HG03108 (cell line): Measurements from ENCODE around the gene PLEKHA7.

Source experiments
- ATAC-seq: cut with Tn5 transposase; IDR thresholded peaks from one replicate; pipeline ENCODE4 v1.9.1; 2021; ENCODE audit warnings: moderate library complexity; ENCODE audit not compliant: unreplicated experiment

Gene PLEKHA7

DNA sequence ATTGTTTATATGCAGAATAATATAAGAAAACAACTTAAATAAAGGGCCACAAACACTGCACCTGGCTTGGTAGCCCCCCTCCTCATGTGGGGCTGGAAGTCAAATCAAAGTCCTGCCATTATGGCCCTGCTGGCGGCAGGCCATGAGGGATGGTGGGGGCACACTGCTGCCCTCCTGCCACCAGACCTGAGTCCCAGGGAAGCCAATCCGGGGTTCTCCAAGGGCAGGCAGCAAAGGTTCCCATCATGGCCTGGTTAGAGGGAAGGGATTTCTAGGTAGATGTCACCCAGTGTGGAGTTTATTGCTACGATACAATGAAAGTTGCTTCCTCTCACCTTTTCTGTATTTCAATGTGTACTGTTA, 236.6 kb downstream of the PLEKHA7 start:
- ATAC-seq, result no peak

DNA sequence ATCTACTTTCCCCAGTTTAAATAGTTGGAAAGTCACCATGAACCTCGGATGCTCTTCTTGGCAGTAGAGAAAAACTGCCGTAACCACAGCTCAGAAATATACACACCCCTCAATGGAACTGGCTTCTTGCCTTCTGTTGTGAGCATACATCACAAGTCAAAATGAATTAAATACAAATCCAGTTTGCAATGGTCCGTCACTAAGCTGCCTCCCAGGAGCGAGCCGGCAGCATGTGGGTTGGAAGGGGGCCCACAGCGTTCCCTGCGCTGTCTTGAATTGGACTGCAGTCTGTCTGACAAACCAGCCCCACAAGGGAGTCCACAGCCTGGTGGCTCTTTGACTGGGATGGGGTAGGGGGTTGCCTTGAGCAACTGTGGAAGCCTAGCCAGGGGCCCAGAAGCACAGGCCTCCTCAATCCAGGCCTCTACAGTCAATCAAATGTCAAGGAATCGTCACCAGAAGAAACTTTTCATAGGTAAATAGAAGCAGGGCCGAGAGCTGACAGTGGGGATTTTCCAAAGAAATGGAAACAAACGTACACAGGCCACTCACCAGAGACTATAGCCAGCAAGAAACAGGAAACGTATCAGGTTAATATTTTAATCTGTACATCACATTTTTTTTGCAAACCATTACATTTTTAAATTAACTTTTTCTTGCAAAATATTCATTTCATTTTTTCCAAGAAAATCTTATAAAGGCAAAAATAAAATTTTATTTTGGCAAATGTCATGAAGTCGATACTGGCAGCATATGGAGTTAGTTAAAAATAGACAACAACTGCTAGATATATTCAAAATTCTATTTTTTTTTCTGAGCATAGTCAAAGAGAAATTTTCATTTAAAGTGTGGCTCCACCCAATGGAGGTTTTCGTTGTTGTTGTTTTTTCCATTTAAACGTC, 237.3 kb downstream of the PLEKHA7 start:
- ATAC-seq, result no peak

DNA sequence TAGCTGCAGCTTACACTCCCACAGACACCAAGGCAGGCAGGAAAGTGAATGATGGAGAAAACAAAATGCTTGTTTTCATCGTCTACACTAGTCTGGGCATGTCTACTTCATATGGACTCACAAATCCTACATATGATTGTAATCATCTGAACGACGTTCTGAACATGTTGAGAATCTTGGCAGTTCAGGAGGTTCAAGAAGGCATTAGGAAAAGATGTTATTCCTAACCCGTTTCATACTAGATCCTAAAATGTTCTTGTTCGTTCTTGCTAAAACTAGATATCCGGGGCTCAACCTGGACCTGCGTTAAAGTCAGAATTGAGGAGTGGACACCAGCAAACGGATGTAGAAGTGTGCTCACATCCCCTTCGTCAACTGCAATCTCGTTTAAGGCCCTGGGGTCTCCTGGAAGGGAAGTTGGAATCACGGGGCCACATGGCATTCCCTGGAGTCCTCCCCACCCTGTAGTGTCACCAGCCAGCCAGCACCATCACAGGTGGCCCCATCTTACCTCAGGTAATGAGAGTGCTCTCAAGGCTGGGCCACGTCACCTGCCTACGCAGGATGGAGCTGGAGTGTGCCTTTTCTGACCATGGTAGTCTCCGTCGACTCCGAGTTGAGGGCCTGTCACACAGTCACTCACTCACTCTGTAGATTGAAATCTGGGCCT, 238.5 kb downstream of the PLEKHA7 start:
- ATAC-seq, result no peak

DNA sequence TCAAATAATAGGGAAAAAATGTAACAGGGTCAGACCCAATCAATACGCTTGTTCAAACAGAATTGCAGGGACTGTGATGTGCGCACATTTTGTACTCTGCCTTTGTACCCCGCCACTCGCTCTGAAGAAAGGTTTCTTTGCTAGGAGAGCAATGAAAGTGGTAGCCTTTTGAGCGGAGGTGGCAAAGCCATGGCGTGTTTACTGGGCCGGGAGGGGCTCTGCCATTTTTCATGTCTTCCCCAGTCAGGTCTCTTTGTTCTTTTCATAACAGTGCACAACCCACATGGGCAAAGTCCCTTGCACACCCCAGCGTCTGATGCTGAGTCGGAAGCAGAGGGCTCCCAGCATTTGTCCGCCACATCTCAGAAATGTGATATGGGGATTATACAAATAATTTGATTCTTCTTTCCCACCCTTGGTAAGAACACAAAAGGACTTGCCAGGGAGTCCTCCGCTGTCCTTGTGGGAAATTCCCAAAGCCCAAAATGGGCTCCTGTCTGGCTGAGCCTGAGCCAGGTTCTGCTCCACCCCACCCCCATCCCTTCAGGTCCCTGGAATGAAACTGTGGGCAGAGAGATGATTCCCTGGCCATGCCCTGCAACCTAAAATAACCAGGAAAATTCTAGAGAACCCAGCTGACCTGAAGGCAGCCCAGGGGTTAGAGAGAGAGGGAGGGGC, 239.1 kb downstream of the PLEKHA7 start:
- ATAC-seq, result no peak

DNA sequence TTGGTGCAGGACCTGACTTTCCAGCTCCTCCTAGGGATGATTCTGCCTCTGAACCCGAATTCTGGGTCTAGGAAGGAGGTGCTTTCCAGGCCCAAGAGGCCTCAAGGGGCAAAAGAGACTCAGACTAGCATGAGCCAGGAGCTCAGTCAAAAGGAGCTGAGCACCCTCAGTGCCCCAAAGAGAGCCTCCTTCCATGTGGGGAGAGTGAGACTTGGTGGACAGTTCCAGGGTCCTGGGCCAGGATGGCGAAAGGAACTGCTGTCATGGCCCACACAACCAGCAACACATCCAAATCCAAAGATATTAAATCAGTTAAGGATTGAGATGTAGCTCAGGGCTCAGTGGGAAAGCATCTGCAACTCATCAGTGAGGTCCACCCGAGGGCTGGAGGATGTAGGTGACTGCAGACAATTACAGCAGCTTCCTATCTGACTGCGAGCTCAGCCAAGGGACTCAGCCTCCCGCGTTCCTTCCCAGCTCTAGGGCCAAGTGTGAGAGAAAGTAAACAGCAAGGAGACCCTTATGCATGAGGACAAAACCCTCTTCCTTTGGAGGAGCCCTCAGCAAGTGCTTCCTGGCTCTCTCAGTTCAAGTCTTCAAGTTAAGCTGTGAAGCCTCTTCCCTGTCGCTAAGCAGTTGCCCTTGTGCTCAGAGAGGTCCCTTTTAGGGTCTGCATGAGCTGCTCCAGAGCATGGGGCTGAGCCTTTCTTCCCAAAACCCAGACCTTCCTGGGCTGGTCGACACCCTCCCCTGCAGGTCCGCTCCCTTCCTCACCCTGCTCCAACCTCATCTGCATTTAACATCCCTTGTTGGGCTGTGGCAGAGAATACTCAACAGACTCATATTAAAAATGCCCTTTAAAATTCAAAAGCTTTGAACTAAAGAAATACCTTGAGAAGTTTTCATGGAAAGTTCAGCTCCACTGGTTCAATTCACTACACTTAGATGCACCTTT, 240.0 kb downstream of the PLEKHA7 start:
- no peak for ATAC-seq

- no peak for ATAC-seq
Measured at GRCh38 chr11:16772141-16772512, 242.1 kb downstream of the PLEKHA7 start.

- ATAC-seq, result no peak
Measured at GRCh38 chr11:16771350-16772140, 242.7 kb downstream of the PLEKHA7 start.

- no peak for ATAC-seq
Measured at GRCh38 chr11:16770016-16770415, 244.2 kb downstream of the PLEKHA7 start.

GRCh38 chr11:16769386-16769785, 244.8 kb downstream of the PLEKHA7 start:
- no peak for ATAC-seq

DNA sequence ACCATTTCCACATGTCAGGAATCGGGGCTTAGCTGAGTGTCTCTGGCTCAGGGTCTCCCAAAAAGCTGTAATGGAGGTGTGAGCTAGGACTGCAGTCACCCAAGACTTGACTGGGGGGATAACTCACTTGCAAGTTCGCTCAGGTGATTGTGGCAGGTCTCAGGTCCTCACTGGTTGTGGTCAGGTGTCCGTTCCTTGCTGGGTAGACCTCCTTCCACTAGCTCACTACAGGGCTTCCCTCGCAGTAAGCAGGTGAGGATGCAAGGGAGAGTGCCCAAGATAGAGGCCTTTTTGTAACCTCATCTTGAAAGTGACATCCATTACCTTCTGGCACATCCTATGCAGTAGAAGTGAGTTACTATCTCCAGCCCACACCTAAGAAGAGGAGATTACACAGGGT, 246.3 kb downstream of the PLEKHA7 start:
- ATAC-seq, result no peak

DNA sequence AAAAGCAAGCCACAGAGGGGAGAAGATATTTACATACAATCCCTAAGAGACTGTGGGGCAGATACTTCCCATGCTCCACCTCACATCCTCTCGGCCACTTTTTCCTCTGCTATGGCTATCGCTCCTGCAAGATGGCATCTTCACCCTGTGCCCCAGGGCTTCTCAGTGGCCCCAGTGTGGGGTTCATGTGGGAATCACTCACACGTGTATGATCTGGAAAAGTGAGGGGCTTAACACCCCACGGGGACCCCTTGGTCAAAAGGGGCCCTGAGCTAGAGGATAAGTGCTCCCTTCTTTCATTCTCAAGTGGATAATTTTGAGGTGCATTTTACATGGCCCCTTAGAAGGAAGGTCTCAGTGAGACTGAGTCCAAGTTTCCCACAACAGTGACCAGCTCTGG, 247.1 kb downstream of the PLEKHA7 start:
- no peak for ATAC-seq

DNA sequence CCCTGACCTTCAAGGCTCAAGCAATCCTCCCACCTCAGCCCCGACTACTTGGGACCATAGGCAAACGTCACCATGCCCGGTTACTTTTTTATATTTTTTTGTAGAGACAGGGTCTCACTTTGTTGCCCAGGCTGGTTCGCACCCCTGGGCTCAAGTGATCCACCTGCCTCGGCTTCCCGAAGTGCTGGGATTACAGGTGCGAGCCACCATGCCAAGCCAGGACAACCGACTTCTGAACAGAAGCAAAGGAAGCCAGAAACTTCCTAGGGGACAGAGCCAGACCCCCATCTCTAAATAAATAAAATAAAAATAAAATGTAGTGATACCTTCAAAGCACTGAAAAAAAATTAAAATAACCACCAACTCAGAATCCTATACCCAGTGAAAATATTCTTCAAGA, 249.3 kb downstream of the PLEKHA7 start:
- ATAC-seq, result no peak

DNA sequence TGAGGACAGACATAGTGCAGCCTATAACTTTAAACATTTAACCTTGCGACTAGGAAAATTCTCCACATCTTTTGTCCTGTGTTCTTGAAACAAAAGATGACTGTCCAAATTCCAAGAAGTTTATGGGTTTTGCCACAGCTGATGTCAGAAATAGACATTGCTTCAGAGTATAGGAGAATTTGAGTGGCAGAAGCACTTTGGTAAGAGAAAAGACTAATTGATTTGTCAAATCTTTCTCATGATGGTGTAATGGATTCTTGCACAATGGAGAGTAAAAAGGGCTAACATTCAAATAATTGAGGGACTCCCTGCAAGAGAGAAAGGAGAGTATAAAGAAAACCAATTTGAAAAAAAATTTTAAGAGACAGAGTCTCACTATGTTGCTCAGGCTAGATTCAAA, 250.5 kb downstream of the PLEKHA7 start:
- ATAC-seq, result no peak

DNA sequence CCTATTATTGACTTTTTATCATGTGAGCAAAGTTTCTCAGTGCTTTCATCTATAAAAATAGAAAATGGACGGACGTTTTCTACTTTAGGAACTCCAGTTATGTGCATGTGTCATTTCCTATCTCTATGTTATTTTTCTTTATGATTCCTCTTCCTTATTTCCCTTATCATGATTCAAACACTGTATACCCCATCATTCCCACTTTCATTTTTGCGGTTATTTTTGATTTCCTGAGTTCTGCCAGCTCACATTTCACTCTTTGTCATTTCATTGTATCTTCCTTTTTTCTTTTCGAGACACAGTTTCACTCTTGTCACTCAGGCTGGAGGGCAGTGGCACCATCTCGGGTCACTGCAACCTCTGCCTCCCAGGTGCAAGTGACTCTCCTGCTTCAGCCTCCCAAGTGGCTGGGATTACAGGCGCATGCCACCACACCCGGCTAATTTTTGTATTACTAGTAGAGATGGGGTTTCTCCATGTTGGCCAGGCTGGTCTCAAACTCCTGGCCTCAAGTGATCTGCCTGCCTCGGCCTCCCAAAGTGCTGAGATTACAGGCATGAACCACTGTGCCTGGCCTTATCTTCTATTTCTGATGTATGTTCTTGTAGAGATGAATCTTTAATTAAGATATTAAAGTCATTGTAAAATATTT, 254.2 kb downstream of the PLEKHA7 start:
- no peak for ATAC-seq

DNA sequence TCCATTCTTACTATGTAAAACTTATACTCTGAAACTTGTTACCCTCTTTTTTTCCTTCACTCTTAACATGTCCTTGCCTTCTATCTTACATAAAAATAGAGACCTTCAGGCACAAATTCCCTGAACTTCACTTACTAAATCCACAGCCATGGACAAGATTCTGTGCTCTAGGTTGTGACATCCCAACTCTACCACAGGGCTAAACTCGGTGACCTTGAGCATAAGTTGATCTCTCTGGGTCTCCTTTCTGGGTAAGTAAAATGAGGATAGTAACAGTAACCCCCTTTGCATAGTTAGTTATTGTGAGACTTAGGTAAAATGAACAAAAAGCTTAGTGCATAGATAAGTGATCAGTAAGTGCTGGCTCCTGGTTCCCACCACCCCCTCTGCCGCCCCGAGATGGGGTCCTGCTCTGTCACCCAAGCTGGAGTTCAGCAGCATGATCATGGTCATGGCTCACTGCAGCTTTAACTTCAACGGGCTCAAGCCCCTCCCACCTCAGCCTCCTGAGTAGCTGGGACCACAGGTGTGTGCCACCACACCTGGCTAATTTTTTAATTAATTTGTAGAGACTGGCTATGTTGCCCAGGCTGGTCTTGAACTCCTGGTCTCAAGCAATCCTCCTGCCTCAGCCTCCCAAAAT, 255.7 kb downstream of the PLEKHA7 start:
- ATAC-seq, result no peak

- no peak for ATAC-seq
Measured at GRCh38 chr11:16750417-16750816, 263.8 kb downstream of the PLEKHA7 start.

- ATAC-seq, result no peak
Measured at GRCh38 chr11:16749666-16750065, 264.5 kb downstream of the PLEKHA7 start.

DNA sequence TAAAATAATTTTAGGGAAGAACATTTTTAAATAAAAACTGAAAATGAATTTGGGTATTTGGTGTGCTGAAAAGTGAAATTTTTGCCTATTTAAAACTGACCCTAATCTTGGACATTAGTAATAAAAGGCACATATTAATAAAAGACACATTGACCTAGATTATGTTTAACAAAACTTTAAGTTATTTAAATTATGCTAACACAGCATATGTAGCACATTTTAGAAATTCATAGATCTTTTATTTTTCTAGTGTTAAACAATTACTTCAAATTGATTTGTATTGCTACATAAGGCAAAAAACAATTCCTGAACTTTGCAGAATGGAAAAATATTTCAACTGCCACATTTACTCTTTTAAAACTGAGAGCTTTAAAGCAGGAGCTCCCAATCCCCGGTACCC, 265.1 kb downstream of the PLEKHA7 start:
- ATAC-seq, result no peak
